ENCODE results near the gene SCIMP.
"Not testable (repeated sequence)": the region's sequence is repeated elsewhere in the genome, so short reads cannot be mapped to it uniquely, and the experiment has no call there.

- not testable (repeated sequence) for TF ChIP-seq POLR2A (IDR thresholded peaks at IDR 0.05; ENCODE audit: low read length); GATA1 (IDR thresholded peaks at IDR 0.05; ENCODE audit: low read depth, low read length)
Observed at GRCh38 chr17:5233492-5233891, 1.2 kb downstream of the SCIMP start.

All from erythroblast (primary cell).